Tibial nerve (tissue), 3 donors: ENCODE data around the gene MGLL.

ENCODE experiments used
- POLR2A ChIP-seq, 2 donors: fragments of 450-650 bp; IDR thresholded peaks; one replicate each; pipeline ENCODE4 v1.6.1; 2017; ENCODE audit warnings: antibody characterized with exemption in 2 of 2, mild to moderate bottlenecking in 2 of 2, moderate library complexity in 2 of 2
- TF ChIP-seq, protein P1 (sequence below), 5 experiments: fragments of 200-600 bp in 3 of 5; fragments of 450-650 bp in 2 of 5; sonication (generic) in 3 of 5; IDR thresholded peaks; one replicate each; pipeline ENCODE4 v1.5.1; 2016 to 2019; ENCODE audit warnings: antibody characterized with exemption in 5 of 5, mild to moderate bottlenecking in 3 of 5, moderate library complexity in 2 of 5

GRCh38 chr3:127824151-127824825, 2.0 kb upstream of the MGLL start:
- no peak for TF ChIP-seq POLR2A (IDR thresholded peaks at IDR 0.05)
- TF ChIP-seq, protein P1, sequence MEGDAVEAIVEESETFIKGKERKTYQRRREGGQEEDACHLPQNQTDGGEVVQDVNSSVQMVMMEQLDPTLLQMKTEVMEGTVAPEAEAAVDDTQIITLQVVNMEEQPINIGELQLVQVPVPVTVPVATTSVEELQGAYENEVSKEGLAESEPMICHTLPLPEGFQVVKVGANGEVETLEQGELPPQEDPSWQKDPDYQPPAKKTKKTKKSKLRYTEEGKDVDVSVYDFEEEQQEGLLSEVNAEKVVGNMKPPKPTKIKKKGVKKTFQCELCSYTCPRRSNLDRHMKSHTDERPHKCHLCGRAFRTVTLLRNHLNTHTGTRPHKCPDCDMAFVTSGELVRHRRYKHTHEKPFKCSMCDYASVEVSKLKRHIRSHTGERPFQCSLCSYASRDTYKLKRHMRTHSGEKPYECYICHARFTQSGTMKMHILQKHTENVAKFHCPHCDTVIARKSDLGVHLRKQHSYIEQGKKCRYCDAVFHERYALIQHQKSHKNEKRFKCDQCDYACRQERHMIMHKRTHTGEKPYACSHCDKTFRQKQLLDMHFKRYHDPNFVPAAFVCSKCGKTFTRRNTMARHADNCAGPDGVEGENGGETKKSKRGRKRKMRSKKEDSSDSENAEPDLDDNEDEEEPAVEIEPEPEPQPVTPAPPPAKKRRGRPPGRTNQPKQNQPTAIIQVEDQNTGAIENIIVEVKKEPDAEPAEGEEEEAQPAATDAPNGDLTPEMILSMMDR (IDR thresholded peaks at IDR 0.05): no peak
